GM23338 (cell line): Measurements from ENCODE around the gene SUPV3L1. TPM values are rescaled to one million over a fixed set of nuclear protein-coding genes. Genes with fewer than 3 reads are reported as not detected.

Experiments
- ATAC-seq: fragments of 200-7000 bp; cut with Tn5 transposase; 3 replicates; pipeline ENCODE4 v1.9.1; 2020
- DNase-seq: peaks from one replicate; pipeline ENCODE4 v3.0.0-alpha.2; 2015; ENCODE audit warnings: low spot score
- H2AFZ ChIP-seq: fragments of 200-600 bp; sonication (generic); 2 replicates; pipeline ENCODE4 v1.8.0; 2016; ENCODE audit warnings: antibody characterized with exemption, mild to moderate bottlenecking, moderate library complexity
- H3F3A ChIP-seq: fragments of 200-600 bp; sonication (generic); replicated peaks from 2 replicates; pipeline ENCODE4 v1.8.0; 2017; ENCODE audit warnings: antibody characterized with exemption, mixed run types, low read depth
- H3K27ac ChIP-seq: fragments of 200-600 bp; sonication (generic); 2 replicates; pipeline ENCODE4 v1.6.1; 2016; ENCODE audit warnings: low read depth
- H3K27me3 ChIP-seq: fragments of 200-600 bp; sonication (generic); 2 replicates; pipeline ENCODE4 v1.8.0; 2016; ENCODE audit warnings: mild to moderate bottlenecking, mixed run types, moderate library complexity; ENCODE audit not compliant: insufficient read depth
- H3K36me3 ChIP-seq: fragments of 200-600 bp; sonication (generic); 2 replicates; pipeline ENCODE4 v1.8.0; 2016; ENCODE audit warnings: mild to moderate bottlenecking; ENCODE audit not compliant: insufficient read depth
- H3K4me1 ChIP-seq: fragments of 200-600 bp; sonication (generic); 2 replicates; pipeline ENCODE4 v1.8.0; 2016; ENCODE audit warnings: mild to moderate bottlenecking, moderate library complexity; ENCODE audit not compliant: insufficient read depth
- H3K4me2 ChIP-seq: fragments of 200-600 bp; sonication (generic); 2 replicates; pipeline ENCODE4 v1.7.1; 2017; ENCODE audit warnings: mixed run types
- H3K4me3 ChIP-seq: fragments of 200-600 bp; sonication (generic); 2 replicates; pipeline ENCODE4 v1.6.1; 2016; ENCODE audit warnings: mixed run types
- H3K79me2 ChIP-seq: fragments of 200-600 bp; sonication (generic); replicated peaks from 2 replicates; pipeline ENCODE4 v1.8.0; 2017; ENCODE audit warnings: mild to moderate bottlenecking; ENCODE audit not compliant: insufficient read depth
- H3K9me2 ChIP-seq: fragments of 200-600 bp; sonication (generic); 2 replicates; pipeline ENCODE4 v1.8.0; 2017; ENCODE audit not compliant: insufficient read depth
- H4K20me1 ChIP-seq: fragments of 200-600 bp; sonication (generic); replicated peaks from 2 replicates; pipeline ENCODE4 v1.8.0; 2017; ENCODE audit warnings: mild to moderate bottlenecking; ENCODE audit not compliant: insufficient read depth
- H3K27ac Mint-ChIP-seq: 2 replicates; pipeline ENCODE4 v1.8.0; 2020; ENCODE audit warnings: inconsistent platforms, mild to moderate bottlenecking, moderate library complexity, mixed read lengths
- H3K27me3 Mint-ChIP-seq: 3 replicates; pipeline ENCODE4 v1.8.0; 2022; ENCODE audit warnings: low read depth, mild to moderate bottlenecking, moderate library complexity, mixed read lengths, inconsistent platforms; ENCODE audit not compliant: insufficient read depth, poor library complexity
- H3K36me3 Mint-ChIP-seq: 3 replicates; pipeline ENCODE4 v1.8.0; 2021; ENCODE audit warnings: low read depth, mild to moderate bottlenecking, inconsistent platforms, moderate library complexity, mixed read lengths
- H3K4me1 Mint-ChIP-seq: 3 replicates; pipeline ENCODE4 v1.8.0; 2020; ENCODE audit warnings: mild to moderate bottlenecking, inconsistent platforms, mixed read lengths
- H3K4me3 Mint-ChIP-seq: 3 replicates; pipeline ENCODE4 v1.8.0; 2021; ENCODE audit warnings: moderate library complexity, mild to moderate bottlenecking, inconsistent platforms, mixed read lengths
- H3K9me3 Mint-ChIP-seq: 3 replicates; pipeline ENCODE4 v1.8.0; 2020; ENCODE audit warnings: moderate library complexity, mild to moderate bottlenecking, inconsistent platforms, mixed read lengths
- CREB1 ChIP-seq: fragments of 250-450 bp; sonication (Bioruptor Pico); IDR thresholded peaks from 2 replicates; pipeline ENCODE4 v1.5.0; 2020; ENCODE audit warnings: low read depth, mild to moderate bottlenecking, moderate library complexity
- EZH2 ChIP-seq: fragments of 200-600 bp; sonication (generic); IDR thresholded peaks from one replicate; pipeline ENCODE4 v1.8.0; 2017; ENCODE audit warnings: antibody characterized with exemption, mild to moderate bottlenecking, low read depth; ENCODE audit not compliant: unreplicated experiment
- EZH2phosphoT487 ChIP-seq: fragments of 200-600 bp; sonication (generic); IDR thresholded peaks from one replicate; pipeline ENCODE4 v1.8.1; 2018; ENCODE audit warnings: antibody characterized with exemption; ENCODE audit not compliant: unreplicated experiment
- JUNB ChIP-seq: IDR thresholded peaks from one replicate; pipeline ENCODE4 v1.6.1; 2016; ENCODE audit warnings: antibody characterized with exemption; ENCODE audit not compliant: unreplicated experiment
- NANOG ChIP-seq: IDR thresholded peaks from 2 replicates; pipeline ENCODE4 v1.6.1; 2016; ENCODE audit warnings: antibody characterized with exemption, borderline replicate concordance
- POLR2AphosphoS5 ChIP-seq: IDR thresholded peaks from 2 replicates; pipeline ENCODE4 v1.6.1; 2016; ENCODE audit warnings: antibody characterized with exemption, low read depth
- STAT1 ChIP-seq: IDR thresholded peaks from one replicate; pipeline ENCODE4 v1.6.1; 2016; ENCODE audit warnings: antibody characterized with exemption; ENCODE audit not compliant: unreplicated experiment
- ZNF331 ChIP-seq: fragments of 250-450 bp; sonication (Bioruptor Pico); IDR thresholded peaks from 2 replicates; pipeline ENCODE4 v1.5.0; 2020; ENCODE audit warnings: low read depth, mild to moderate bottlenecking, moderate library complexity
- polyA plus RNA-seq: library from polyadenylated mRNA; unstranded; fragments of >200 nt; fragmentation: Nextera tagmentation; extraction: Ambion mirVana; gene quantifications from 2 replicates; pipeline ENCODE4 v1.2.1, GENCODE V29; 2016
- total RNA-seq: library from RNA; depleted of rRNA; stranded (reverse); fragments of >200 nt; shearing (Covaris generic); gene quantifications from 2 replicates; pipeline ENCODE4 v1.2.3, GENCODE V29; 2014
- TF ChIP-seq, protein P1 (sequence below): fragments of 250-450 bp; sonication (Bioruptor Pico); IDR thresholded peaks from 2 replicates; pipeline ENCODE4 v1.5.0; 2020; ENCODE audit warnings: mild to moderate bottlenecking, moderate library complexity
- TF ChIP-seq, protein P2 (sequence below), 2 experiments: fragments of 200-600 bp in 1 of 2; sonication (generic) in 1 of 2; conservative IDR thresholded peaks; 2 replicates each; pipeline versions ENCODE4 v1.5.1 to v1.6.1; 2016 to 2017; ENCODE audit warnings: antibody characterized with exemption in 2 of 2, low read depth in 2 of 2, mild to moderate bottlenecking in 2 of 2, moderate library complexity in 1 of 2
- TF ChIP-seq, protein P3 (sequence below): IDR thresholded peaks from 2 replicates; pipeline ENCODE4 v1.6.1; 2016; ENCODE audit warnings: antibody characterized with exemption
- TF ChIP-seq, protein P4 (sequence below): IDR thresholded peaks from one replicate; pipeline ENCODE4 v1.6.1; 2018; ENCODE audit warnings: antibody characterized with exemption; ENCODE audit not compliant: unreplicated experiment

The SUPV3L1 gene
- total and polyA plus RNA-seq, 2 experiments from 2014 or later, result 29.9 to 45.2 TPM

DNA sequence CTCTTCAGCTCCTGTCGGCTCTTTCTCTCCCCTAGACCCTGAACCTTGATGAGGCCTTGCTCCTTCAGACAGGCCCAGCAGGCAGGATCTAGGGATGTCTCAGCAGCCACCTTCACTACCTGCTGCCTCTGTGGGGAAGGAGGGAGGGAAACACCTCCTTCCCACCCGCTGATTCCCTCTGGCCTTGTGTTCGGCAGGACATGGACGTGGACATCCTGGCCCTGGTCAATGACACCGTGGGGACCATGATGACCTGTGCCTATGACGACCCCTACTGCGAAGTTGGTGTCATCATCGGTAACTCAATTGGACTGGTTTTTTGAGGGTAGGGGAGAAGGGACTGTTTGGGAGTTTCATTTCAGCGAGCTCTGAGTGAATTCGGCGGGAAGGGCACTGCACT, 60.4 kb downstream of the SUPV3L1 start:
- no peaks in the 10 kb centered on the region; the same call in 2 of the 3 replicates for H3K9me3 Mint-ChIP-seq
- H3K27ac Mint-ChIP-seq, result no peak overlapping the region
- no peaks in the 10 kb centered on the region for H4K20me1 ChIP-seq

More for the DNA sequence above, 60.4 kb downstream of the SUPV3L1 start:
- TF ChIP-seq, protein P1, sequence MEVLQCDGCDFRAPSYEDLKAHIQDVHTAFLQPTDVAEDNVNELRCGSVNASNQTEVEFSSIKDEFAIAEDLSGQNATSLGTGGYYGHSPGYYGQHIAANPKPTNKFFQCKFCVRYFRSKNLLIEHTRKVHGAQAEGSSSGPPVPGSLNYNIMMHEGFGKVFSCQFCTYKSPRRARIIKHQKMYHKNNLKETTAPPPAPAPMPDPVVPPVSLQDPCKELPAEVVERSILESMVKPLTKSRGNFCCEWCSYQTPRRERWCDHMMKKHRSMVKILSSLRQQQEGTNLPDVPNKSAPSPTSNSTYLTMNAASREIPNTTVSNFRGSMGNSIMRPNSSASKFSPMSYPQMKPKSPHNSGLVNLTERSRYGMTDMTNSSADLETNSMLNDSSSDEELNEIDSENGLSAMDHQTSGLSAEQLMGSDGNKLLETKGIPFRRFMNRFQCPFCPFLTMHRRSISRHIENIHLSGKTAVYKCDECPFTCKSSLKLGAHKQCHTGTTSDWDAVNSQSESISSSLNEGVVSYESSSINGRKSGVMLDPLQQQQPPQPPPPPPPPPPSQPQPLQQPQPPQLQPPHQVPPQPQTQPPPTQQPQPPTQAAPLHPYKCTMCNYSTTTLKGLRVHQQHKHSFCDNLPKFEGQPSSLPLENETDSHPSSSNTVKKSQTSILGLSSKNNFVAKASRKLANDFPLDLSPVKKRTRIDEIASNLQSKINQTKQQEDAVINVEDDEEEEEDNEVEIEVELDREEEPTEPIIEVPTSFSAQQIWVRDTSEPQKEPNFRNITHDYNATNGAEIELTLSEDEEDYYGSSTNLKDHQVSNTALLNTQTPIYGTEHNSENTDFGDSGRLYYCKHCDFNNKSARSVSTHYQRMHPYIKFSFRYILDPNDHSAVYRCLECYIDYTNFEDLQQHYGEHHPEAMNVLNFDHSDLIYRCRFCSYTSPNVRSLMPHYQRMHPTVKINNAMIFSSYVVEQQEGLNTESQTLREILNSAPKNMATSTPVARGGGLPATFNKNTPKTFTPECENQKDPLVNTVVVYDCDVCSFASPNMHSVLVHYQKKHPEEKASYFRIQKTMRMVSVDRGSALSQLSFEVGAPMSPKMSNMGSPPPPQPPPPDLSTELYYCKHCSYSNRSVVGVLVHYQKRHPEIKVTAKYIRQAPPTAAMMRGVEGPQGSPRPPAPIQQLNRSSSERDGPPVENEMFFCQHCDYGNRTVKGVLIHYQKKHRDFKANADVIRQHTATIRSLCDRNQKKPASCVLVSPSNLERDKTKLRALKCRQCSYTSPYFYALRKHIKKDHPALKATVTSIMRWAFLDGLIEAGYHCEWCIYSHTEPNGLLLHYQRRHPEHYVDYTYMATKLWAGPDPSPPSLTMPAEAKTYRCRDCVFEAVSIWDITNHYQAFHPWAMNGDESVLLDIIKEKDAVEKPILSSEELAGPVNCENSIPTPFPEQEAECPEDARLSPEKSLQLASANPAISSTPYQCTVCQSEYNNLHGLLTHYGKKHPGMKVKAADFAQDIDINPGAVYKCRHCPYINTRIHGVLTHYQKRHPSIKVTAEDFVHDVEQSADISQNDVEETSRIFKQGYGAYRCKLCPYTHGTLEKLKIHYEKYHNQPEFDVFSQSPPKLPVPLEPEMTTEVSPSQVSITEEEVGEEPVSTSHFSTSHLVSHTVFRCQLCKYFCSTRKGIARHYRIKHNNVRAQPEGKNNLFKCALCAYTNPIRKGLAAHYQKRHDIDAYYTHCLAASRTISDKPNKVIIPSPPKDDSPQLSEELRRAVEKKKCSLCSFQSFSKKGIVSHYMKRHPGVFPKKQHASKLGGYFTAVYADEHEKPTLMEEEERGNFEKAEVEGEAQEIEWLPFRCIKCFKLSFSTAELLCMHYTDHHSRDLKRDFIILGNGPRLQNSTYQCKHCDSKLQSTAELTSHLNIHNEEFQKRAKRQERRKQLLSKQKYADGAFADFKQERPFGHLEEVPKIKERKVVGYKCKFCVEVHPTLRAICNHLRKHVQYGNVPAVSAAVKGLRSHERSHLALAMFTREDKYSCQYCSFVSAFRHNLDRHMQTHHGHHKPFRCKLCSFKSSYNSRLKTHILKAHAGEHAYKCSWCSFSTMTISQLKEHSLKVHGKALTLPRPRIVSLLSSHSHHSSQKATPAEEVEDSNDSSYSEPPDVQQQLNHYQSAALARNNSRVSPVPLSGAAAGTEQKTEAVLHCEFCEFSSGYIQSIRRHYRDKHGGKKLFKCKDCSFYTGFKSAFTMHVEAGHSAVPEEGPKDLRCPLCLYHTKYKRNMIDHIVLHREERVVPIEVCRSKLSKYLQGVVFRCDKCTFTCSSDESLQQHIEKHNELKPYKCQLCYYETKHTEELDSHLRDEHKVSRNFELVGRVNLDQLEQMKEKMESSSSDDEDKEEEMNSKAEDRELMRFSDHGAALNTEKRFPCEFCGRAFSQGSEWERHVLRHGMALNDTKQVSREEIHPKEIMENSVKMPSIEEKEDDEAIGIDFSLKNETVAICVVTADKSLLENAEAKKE, result no peak
- TF ChIP-seq, protein P2, sequence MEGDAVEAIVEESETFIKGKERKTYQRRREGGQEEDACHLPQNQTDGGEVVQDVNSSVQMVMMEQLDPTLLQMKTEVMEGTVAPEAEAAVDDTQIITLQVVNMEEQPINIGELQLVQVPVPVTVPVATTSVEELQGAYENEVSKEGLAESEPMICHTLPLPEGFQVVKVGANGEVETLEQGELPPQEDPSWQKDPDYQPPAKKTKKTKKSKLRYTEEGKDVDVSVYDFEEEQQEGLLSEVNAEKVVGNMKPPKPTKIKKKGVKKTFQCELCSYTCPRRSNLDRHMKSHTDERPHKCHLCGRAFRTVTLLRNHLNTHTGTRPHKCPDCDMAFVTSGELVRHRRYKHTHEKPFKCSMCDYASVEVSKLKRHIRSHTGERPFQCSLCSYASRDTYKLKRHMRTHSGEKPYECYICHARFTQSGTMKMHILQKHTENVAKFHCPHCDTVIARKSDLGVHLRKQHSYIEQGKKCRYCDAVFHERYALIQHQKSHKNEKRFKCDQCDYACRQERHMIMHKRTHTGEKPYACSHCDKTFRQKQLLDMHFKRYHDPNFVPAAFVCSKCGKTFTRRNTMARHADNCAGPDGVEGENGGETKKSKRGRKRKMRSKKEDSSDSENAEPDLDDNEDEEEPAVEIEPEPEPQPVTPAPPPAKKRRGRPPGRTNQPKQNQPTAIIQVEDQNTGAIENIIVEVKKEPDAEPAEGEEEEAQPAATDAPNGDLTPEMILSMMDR (conservative IDR thresholded peaks at IDR 0.05; ENCODE audit: low read depth in 2 of 2), result no peak
- TF ChIP-seq, protein P3, sequence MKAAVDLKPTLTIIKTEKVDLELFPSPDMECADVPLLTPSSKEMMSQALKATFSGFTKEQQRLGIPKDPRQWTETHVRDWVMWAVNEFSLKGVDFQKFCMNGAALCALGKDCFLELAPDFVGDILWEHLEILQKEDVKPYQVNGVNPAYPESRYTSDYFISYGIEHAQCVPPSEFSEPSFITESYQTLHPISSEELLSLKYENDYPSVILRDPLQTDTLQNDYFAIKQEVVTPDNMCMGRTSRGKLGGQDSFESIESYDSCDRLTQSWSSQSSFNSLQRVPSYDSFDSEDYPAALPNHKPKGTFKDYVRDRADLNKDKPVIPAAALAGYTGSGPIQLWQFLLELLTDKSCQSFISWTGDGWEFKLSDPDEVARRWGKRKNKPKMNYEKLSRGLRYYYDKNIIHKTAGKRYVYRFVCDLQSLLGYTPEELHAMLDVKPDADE, result no peak
- TF ChIP-seq JUNB (no peak), STAT1 (no peak), CREB1 (CRISPR knock-in tag) (no peak), POLR2AphosphoS5 (no peak), EZH2 (no peak), ZNF331 (CRISPR knock-in tag) (no peak), NANOG (no peak), EZH2phosphoT487 (no peak)
- TF ChIP-seq, protein P4, sequence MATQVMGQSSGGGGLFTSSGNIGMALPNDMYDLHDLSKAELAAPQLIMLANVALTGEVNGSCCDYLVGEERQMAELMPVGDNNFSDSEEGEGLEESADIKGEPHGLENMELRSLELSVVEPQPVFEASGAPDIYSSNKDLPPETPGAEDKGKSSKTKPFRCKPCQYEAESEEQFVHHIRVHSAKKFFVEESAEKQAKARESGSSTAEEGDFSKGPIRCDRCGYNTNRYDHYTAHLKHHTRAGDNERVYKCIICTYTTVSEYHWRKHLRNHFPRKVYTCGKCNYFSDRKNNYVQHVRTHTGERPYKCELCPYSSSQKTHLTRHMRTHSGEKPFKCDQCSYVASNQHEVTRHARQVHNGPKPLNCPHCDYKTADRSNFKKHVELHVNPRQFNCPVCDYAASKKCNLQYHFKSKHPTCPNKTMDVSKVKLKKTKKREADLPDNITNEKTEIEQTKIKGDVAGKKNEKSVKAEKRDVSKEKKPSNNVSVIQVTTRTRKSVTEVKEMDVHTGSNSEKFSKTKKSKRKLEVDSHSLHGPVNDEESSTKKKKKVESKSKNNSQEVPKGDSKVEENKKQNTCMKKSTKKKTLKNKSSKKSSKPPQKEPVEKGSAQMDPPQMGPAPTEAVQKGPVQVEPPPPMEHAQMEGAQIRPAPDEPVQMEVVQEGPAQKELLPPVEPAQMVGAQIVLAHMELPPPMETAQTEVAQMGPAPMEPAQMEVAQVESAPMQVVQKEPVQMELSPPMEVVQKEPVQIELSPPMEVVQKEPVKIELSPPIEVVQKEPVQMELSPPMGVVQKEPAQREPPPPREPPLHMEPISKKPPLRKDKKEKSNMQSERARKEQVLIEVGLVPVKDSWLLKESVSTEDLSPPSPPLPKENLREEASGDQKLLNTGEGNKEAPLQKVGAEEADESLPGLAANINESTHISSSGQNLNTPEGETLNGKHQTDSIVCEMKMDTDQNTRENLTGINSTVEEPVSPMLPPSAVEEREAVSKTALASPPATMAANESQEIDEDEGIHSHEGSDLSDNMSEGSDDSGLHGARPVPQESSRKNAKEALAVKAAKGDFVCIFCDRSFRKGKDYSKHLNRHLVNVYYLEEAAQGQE, result no peak
- Histone ChIP-seq H3K36me3 (no peaks in the 10 kb centered on the region), H3F3A (no peaks in the 10 kb centered on the region), H3K9me2 (no peaks in the 10 kb centered on the region), H3K27me3 (no peaks in the 10 kb centered on the region), H3K4me3 (no peak overlapping the region), H3K4me2 (no peak overlapping the region), H3K27ac (no peak overlapping the region), H2AFZ (no peak overlapping the region), H3K4me1 (peaks cover 12% of the 10 kb centered on the region; the same call in 1 of the 2 replicates), H3K79me2 (no peaks in the 10 kb centered on the region)
- no peak for ATAC-seq
- no peak for DNase-seq
- Mint-ChIP-seq H3K36me3 (no peaks in the 10 kb centered on the region; the same call in 2 of the 3 replicates), H3K4me3 (no peak overlapping the region), H3K4me1 (peaks cover 24% of the 10 kb centered on the region; the same call in 2 of the 3 replicates), H3K27me3 (peaks cover 12% of the 10 kb centered on the region)
